OCI-LY7 (cell line): ENCODE measurements around the gene WNT7B. TPM values are rescaled to one million over a fixed set of nuclear protein-coding genes. Genes with fewer than 3 reads are reported as not detected.

Source experiments
- BruUV-seq: library from RNA; stranded (reverse); fragments of 400-500 nt; replicated peaks from 2 replicates; lab custom pipeline; 2021; lab: Mats Ljungman, UMichigan
- CTCF ChIA-PET: fragments of 300-600 bp; sonication (Branson Sonifier 250); formaldehyde crosslinking; loops from one replicate; lab custom pipeline; 2022; ENCODE audit warnings: antibody characterized with exemption; ENCODE audit not compliant: unreplicated experiment; lab: Charles Lee
- POLR2A ChIA-PET: fragments of 300-600 bp; sonication (Branson Sonifier 250); formaldehyde crosslinking; loops from one replicate; lab custom pipeline; 2022; ENCODE audit warnings: antibody characterized with exemption; lab: Charles Lee
- DNase-seq: peaks from one replicate; pipeline ENCODE4 v3.0.0-alpha.2; 2015; ENCODE audit warnings: low spot score
- H2AFZ ChIP-seq: fragments of 200-600 bp; sonication (generic), shearing (Covaris generic); 2 replicates; pipeline ENCODE4 v1.6.1; 2014; ENCODE audit warnings: mild to moderate bottlenecking, antibody characterized with exemption, low read length, moderate library complexity
- H3K27ac ChIP-seq: fragments of 200-600 bp; sonication (generic); 2 replicates; pipeline ENCODE4 v1.5.1; 2014; ENCODE audit warnings: mixed run types, low read depth, mild to moderate bottlenecking, moderate library complexity, low read length, inconsistent platforms; ENCODE audit not compliant: poor library complexity, severe bottlenecking
- H3K36me3 ChIP-seq: fragments of 200-600 bp; sonication (generic); 2 replicates; pipeline ENCODE4 v1.6.1; 2014; ENCODE audit warnings: mild to moderate bottlenecking, antibody characterized with exemption, low read length, moderate library complexity, mixed read lengths; ENCODE audit not compliant: insufficient read depth
- H3K4me1 ChIP-seq: fragments of 200-600 bp; sonication (generic); 2 replicates; pipeline ENCODE4 v1.5.1; 2014; ENCODE audit warnings: mild to moderate bottlenecking, low read length; ENCODE audit not compliant: insufficient read depth, poor library complexity, severe bottlenecking
- H3K4me2 ChIP-seq: fragments of 200-600 bp; sonication (generic); 2 replicates; pipeline ENCODE4 v1.6.1; 2014; ENCODE audit warnings: mild to moderate bottlenecking, low read length
- H3K4me3 ChIP-seq: fragments of 200-600 bp; sonication (generic); 2 replicates; pipeline ENCODE4 v1.5.1; 2014; ENCODE audit warnings: mild to moderate bottlenecking, low read depth, low read length; ENCODE audit not compliant: poor library complexity, severe bottlenecking
- H3K79me2 ChIP-seq: fragments of 200-600 bp; sonication (generic); 2 replicates; pipeline ENCODE4 v1.6.1; 2016; ENCODE audit warnings: low read depth, mild to moderate bottlenecking, low read length, moderate library complexity, mixed read lengths; ENCODE audit not compliant: insufficient read depth
- H3K9me2 ChIP-seq: fragments of 200-600 bp; sonication (generic); 2 replicates; pipeline ENCODE4 v1.6.1; 2016; ENCODE audit warnings: mild to moderate bottlenecking, low read length, mixed read lengths; ENCODE audit not compliant: insufficient read depth
- H3K9me3 ChIP-seq: fragments of 200-600 bp; sonication (generic); 2 replicates; pipeline ENCODE4 v1.6.1; 2014; ENCODE audit warnings: mild to moderate bottlenecking, mixed run types, low read length, mixed read lengths
- H4K20me1 ChIP-seq: fragments of 200-600 bp; sonication (generic); 2 replicates; pipeline ENCODE4 v1.6.1; 2014; ENCODE audit warnings: mild to moderate bottlenecking, antibody characterized with exemption, low read length, moderate library complexity, mixed read lengths; ENCODE audit not compliant: insufficient read depth
- EZH2phosphoT487 ChIP-seq: fragments of 200-600 bp; sonication (generic); IDR thresholded peaks from 2 replicates; pipeline ENCODE4 v1.6.1; 2018; ENCODE audit warnings: low read depth, borderline replicate concordance, mild to moderate bottlenecking, mixed run types, antibody characterized with exemption, low read length, moderate library complexity, mixed read lengths
- intact Hi-C: fragments of 100-400 bp; cut with micrococcal nuclease; formaldehyde crosslinking; loops from one replicate; pipeline ENCODE4 v1.10.0; 2022; ENCODE audit not compliant: unreplicated experiment
- total RNA-seq, 2 experiments: library from RNA; depleted of rRNA in 1 of 2; stranded (reverse); fragments of >200 nt in 1 of 2; shearing (Covaris generic) in 1 of 2; gene quantifications; 2 replicates each; pipeline ENCODE4 v1.2.3, GENCODE V29; 2014 to 2022
- TF ChIP-seq, protein P1 (sequence below): fragments of 200-600 bp; sonication (generic); conservative IDR thresholded peaks from 2 replicates; pipeline ENCODE4 v1.5.1; 2014; ENCODE audit warnings: mild to moderate bottlenecking, antibody characterized with exemption, low read length, moderate library complexity, mixed read lengths

Gene WNT7B
- total RNA-seq, 2 experiments from 2014 or later, result not detected

- Histone ChIP-seq H3K4me2 (no peak overlapping the region), H4K20me1 (no peaks in the 10 kb centered on the region), H3K4me3 (no peak overlapping the region), H3K27ac (no peak overlapping the region), H3K4me1 (peaks cover 24% of the 10 kb centered on the region), H3K36me3 (no peaks in the 10 kb centered on the region), H3K9me3 (no peaks in the 10 kb centered on the region), H3K9me2 (no peaks in the 10 kb centered on the region), H2AFZ (no peak overlapping the region), H3K79me2 (no peaks in the 10 kb centered on the region)
- CTCF ChIA-PET, result interaction anchor here (1.0 kb wide), 1 partner anchor 123 kb away, joined by 14 read pairs; no protein-coding TSS in a partner anchor
- no TSS peak for BruUV-seq
- no peak for DNase-seq
- POLR2A ChIA-PET, result no interaction called here
- TF ChIP-seq, protein P1, sequence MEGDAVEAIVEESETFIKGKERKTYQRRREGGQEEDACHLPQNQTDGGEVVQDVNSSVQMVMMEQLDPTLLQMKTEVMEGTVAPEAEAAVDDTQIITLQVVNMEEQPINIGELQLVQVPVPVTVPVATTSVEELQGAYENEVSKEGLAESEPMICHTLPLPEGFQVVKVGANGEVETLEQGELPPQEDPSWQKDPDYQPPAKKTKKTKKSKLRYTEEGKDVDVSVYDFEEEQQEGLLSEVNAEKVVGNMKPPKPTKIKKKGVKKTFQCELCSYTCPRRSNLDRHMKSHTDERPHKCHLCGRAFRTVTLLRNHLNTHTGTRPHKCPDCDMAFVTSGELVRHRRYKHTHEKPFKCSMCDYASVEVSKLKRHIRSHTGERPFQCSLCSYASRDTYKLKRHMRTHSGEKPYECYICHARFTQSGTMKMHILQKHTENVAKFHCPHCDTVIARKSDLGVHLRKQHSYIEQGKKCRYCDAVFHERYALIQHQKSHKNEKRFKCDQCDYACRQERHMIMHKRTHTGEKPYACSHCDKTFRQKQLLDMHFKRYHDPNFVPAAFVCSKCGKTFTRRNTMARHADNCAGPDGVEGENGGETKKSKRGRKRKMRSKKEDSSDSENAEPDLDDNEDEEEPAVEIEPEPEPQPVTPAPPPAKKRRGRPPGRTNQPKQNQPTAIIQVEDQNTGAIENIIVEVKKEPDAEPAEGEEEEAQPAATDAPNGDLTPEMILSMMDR, result no peak
- no peak for TF ChIP-seq EZH2phosphoT487
- intact Hi-C loops, result loop anchor here (1.0 to 10.0 kb wide), 2 partner anchors 122 to 321 kb away; no protein-coding TSS in a partner anchor
Observed at GRCh38 chr22:45993841-45994240, 16.9 kb upstream of the WNT7B start.

GRCh38 chr22:45993143-45993692, 16.3 kb upstream of the WNT7B start:
- Histone ChIP-seq H3K36me3 (no peaks in the 10 kb centered on the region), H3K4me1 (peaks cover 18% of the 10 kb centered on the region), H3K9me3 (no peaks in the 10 kb centered on the region), H3K27ac (no peak overlapping the region), H2AFZ (no peak overlapping the region), H3K79me2 (no peaks in the 10 kb centered on the region), H3K4me3 (no peak overlapping the region), H3K9me2 (no peaks in the 10 kb centered on the region), H3K4me2 (no peak overlapping the region), H4K20me1 (no peaks in the 10 kb centered on the region)
- DNase-seq, result no peak
- no TSS peak for BruUV-seq
- intact Hi-C loops, result loop anchor here (10.0 kb wide), 1 partner anchor 322 kb away; no protein-coding TSS in a partner anchor
- TF ChIP-seq EZH2phosphoT487, result no peak
- TF ChIP-seq, protein P1, result no peak
- CTCF ChIA-PET, result no interaction called here
- POLR2A ChIA-PET, result no interaction called here

DNA sequence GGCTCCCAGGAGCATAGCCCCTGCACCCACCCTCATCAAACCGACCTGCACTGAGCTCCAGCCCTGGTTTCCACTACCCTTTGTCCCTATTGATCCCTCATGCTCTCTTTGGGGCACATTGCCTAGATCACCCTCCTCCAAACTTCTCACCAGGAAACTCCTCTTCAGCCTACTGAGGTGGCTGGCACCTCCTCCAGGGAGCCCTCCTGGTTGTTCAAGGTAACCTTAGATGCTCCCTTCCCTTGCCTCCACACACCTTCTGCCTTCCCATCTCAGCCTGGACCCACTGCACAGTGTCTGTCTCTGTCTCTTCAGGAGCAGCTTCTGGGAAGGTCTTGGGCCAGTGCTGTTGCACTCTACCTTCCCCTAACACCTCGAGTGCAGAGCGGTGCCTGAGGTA, 15.8 kb upstream of the WNT7B start:
- no peak overlapping the region for H3K4me3 ChIP-seq
- POLR2A ChIA-PET, result no interaction called here
- H3K4me1 ChIP-seq, result peaks cover 13% of the 10 kb centered on the region
- no peak overlapping the region for H3K27ac ChIP-seq
- BruUV-seq, result no TSS peak
- CTCF ChIA-PET, result no interaction called here
- H4K20me1 ChIP-seq, result no peaks in the 10 kb centered on the region
- DNase-seq, result no peak
- no peaks in the 10 kb centered on the region for H3K79me2 ChIP-seq
- H3K36me3 ChIP-seq, result no peaks in the 10 kb centered on the region
- H3K4me2 ChIP-seq, result no peak overlapping the region
- no peaks in the 10 kb centered on the region for H3K9me2 ChIP-seq
- no peak overlapping the region for H2AFZ ChIP-seq
- TF ChIP-seq, protein P1, result no peak
- TF ChIP-seq EZH2phosphoT487, result no peak
- intact Hi-C loops, result loop anchor here (10.0 kb wide), 1 partner anchor 322 kb away; no protein-coding TSS in a partner anchor
- H3K9me3 ChIP-seq, result no peaks in the 10 kb centered on the region
